ENCODE results near the gene ANKRD23. TPM values are rescaled to one million over a fixed set of nuclear protein-coding genes. Genes with fewer than 3 reads are reported as not detected.
A peak's percentile ranks its signal among the peaks of the same experiment; 100 is the strongest.

ANKRD23 gene
- total and polyA plus RNA-seq, 2 of the 13 experiments (the other 11 are each of a cell fraction or from before 2014, with no cell fraction given): 1.5 to 1.6 TPM

DNA sequence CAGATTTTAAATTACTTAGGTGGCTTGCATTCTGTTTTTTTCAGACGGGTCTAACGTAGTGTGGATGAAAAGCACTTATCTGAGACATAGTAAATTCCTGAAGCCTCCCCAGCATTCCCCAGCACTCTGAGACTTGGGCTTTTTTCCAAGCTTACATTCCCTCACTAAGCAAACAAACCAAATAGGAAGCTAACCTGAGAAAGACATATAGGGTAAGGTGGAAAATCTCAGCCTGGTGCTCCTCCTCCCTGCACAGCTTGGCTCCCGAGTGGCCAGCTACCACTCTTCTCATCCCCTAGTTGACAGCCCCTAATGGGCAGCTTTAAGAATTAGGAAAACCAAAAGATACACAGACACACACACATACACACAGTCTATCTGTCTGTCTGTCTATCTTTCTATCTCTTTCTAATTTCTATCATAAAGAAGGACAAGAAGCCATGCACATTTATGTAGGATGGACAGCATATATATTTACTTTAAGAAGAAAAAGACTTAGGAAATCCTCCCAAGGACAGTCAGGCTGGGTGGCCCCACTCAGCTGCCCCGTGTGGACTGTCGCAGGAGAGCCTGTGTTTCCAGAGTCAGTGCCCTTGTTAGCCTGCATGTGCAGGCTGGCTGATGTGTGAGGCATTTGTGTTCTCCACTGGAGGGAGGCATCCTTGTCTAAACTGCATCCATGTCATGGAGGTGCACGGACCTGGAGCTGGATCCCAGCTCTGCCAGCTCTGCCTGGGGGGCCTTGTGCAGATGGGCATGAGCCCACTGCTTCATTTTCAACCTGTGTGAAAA is 19.5 kb downstream of the ANKRD23 start (continued):
- no peak for TF ChIP-seq ZSCAN29 (CRISPR knock-in tag; conservative IDR thresholded peaks at IDR 0.05)
- peak; percentile 39; the same call in 1 of the 2 replicates for TF ChIP-seq SAP130 (CRISPR knock-in tag; IDR thresholded peaks at IDR 0.05; ENCODE audit: low read depth)
- TF ChIP-seq, protein P1, sequence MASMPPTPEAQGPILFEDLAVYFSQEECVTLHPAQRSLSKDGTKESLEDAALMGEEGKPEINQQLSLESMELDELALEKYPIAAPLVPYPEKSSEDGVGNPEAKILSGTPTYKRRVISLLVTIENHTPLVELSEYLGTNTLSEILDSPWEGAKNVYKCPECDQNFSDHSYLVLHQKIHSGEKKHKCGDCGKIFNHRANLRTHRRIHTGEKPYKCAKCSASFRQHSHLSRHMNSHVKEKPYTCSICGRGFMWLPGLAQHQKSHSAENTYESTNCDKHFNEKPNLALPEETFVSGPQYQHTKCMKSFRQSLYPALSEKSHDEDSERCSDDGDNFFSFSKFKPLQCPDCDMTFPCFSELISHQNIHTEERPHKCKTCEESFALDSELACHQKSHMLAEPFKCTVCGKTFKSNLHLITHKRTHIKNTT (CRISPR knock-in tag; IDR thresholded peaks at IDR 0.05): no peak
- TF ChIP-seq, protein P2, sequence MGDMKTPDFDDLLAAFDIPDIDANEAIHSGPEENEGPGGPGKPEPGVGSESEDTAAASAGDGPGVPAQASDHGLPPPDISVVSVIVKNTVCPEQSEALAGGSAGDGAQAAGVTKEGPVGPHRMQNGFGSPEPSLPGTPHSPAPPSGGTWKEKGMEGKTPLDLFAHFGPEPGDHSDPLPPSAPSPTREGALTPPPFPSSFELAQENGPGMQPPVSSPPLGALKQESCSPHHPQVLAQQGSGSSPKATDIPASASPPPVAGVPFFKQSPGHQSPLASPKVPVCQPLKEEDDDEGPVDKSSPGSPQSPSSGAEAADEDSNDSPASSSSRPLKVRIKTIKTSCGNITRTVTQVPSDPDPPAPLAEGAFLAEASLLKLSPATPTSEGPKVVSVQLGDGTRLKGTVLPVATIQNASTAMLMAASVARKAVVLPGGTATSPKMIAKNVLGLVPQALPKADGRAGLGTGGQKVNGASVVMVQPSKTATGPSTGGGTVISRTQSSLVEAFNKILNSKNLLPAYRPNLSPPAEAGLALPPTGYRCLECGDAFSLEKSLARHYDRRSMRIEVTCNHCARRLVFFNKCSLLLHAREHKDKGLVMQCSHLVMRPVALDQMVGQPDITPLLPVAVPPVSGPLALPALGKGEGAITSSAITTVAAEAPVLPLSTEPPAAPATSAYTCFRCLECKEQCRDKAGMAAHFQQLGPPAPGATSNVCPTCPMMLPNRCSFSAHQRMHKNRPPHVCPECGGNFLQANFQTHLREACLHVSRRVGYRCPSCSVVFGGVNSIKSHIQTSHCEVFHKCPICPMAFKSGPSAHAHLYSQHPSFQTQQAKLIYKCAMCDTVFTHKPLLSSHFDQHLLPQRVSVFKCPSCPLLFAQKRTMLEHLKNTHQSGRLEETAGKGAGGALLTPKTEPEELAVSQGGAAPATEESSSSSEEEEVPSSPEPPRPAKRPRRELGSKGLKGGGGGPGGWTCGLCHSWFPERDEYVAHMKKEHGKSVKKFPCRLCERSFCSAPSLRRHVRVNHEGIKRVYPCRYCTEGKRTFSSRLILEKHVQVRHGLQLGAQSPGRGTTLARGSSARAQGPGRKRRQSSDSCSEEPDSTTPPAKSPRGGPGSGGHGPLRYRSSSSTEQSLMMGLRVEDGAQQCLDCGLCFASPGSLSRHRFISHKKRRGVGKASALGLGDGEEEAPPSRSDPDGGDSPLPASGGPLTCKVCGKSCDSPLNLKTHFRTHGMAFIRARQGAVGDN (CRISPR knock-in tag; IDR thresholded peaks at IDR 0.05): no peak
- TF ChIP-seq TSC22D2 (CRISPR knock-in tag; IDR thresholded peaks at IDR 0.05; ENCODE audit: borderline replicate concordance): no peak
- TF ChIP-seq SRF (IDR thresholded peaks at IDR 0.05; ENCODE audit: low read depth, low read length): peak; percentile 45; the same call in 1 of the 2 replicates
- TF ChIP-seq, protein P3, sequence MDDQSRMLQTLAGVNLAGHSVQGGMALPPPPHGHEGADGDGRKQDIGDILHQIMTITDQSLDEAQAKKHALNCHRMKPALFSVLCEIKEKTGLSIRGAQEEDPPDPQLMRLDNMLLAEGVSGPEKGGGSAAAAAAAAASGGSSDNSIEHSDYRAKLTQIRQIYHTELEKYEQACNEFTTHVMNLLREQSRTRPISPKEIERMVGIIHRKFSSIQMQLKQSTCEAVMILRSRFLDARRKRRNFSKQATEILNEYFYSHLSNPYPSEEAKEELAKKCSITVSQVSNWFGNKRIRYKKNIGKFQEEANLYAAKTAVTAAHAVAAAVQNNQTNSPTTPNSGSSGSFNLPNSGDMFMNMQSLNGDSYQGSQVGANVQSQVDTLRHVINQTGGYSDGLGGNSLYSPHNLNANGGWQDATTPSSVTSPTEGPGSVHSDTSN (CRISPR knock-in tag; IDR thresholded peaks at IDR 0.05; ENCODE audit: borderline replicate concordance): no peak
- TF ChIP-seq ZKSCAN5 (CRISPR knock-in tag; IDR thresholded peaks at IDR 0.05): no peak
- TF ChIP-seq AFF4 (CRISPR knock-in tag; IDR thresholded peaks at IDR 0.05): no peak
- TF ChIP-seq ZNF670 (CRISPR knock-in tag; IDR thresholded peaks at IDR 0.05; ENCODE audit: borderline replicate concordance): no peak
- TF ChIP-seq ZNF576 (CRISPR knock-in tag; IDR thresholded peaks at IDR 0.05): no peak
- TF ChIP-seq HMG20B (CRISPR knock-in tag; conservative IDR thresholded peaks at IDR 0.05): peak; percentile 80
- TF ChIP-seq ZSCAN30 (CRISPR knock-in tag; IDR thresholded peaks at IDR 0.05): 0 out of 2 replicates have a peak, but pooled peaks have one; percentile 22
- TF ChIP-seq CREBL2 (CRISPR knock-in tag; IDR thresholded peaks at IDR 0.05; ENCODE audit: borderline replicate concordance): no peak
- peak; percentile 43 for TF ChIP-seq ZEB1 (IDR thresholded peaks at IDR 0.05; ENCODE audit: insufficient replicate concordance, low read depth)
- no peak for TF ChIP-seq ZNF549 (CRISPR knock-in tag; IDR thresholded peaks at IDR 0.05)
- no peak for TF ChIP-seq ATF7-NPFF (CRISPR knock-in tag; IDR thresholded peaks at IDR 0.05; ENCODE audit: low read depth)
- no peak for TF ChIP-seq ZBTB7A (CRISPR knock-in tag; IDR thresholded peaks at IDR 0.05)

Data from HepG2 (cell line).